Hepatocyte (in vitro differentiated cells): ENCODE data around the gene PRSS8. TPM values are rescaled to one million over a fixed set of nuclear protein-coding genes. Genes with fewer than 3 reads are reported as not detected.
A peak's percentile ranks its signal among the peaks of the same experiment; 100 is the strongest.

Experiments used
- DNase-seq: peaks from one replicate; pipeline ENCODE4 v3.0.0-alpha.2; 2016; ENCODE audit warnings: low spot score
- H2AFZ ChIP-seq: fragments of 200-600 bp; sonication (generic); 2 replicates; pipeline ENCODE4 v1.6.0; 2016; ENCODE audit warnings: antibody characterized with exemption, mild to moderate bottlenecking
- H3K27ac ChIP-seq: fragments of 200-600 bp; sonication (generic); 2 replicates; pipeline ENCODE4 v1.5.1; 2016; ENCODE audit warnings: mild to moderate bottlenecking
- H3K27me3 ChIP-seq: fragments of 200-600 bp; sonication (generic); 2 replicates; pipeline ENCODE4 v1.6.1; 2016
- H3K36me3 ChIP-seq: fragments of 200-600 bp; sonication (generic); replicated peaks from 2 replicates; pipeline ENCODE4 v1.5.1; 2016; ENCODE audit warnings: low read depth; ENCODE audit not compliant: insufficient read depth
- H3K4me1 ChIP-seq: fragments of 200-600 bp; sonication (generic); 2 replicates; pipeline ENCODE4 v1.5.1; 2016; ENCODE audit warnings: mild to moderate bottlenecking, moderate library complexity; ENCODE audit not compliant: insufficient read depth
- H3K4me2 ChIP-seq: fragments of 200-600 bp; sonication (generic); 2 replicates; pipeline ENCODE4 v1.6.0; 2016
- H3K4me3 ChIP-seq: fragments of 200-600 bp; sonication (generic); 2 replicates; pipeline ENCODE4 v1.5.1; 2016; ENCODE audit warnings: mild to moderate bottlenecking
- H3K79me2 ChIP-seq: fragments of 200-600 bp; sonication (generic); 2 replicates; pipeline ENCODE4 v1.6.0; 2017; ENCODE audit warnings: mild to moderate bottlenecking
- H3K9me2 ChIP-seq: fragments of 200-600 bp; sonication (generic); replicated peaks from 2 replicates; pipeline ENCODE4 v1.6.0; 2017; ENCODE audit warnings: mild to moderate bottlenecking; ENCODE audit not compliant: insufficient read depth
- H3K9me3 ChIP-seq: fragments of 200-600 bp; sonication (generic); 2 replicates; pipeline ENCODE4 v1.5.1; 2016; ENCODE audit warnings: low read depth, mild to moderate bottlenecking
- H4K20me1 ChIP-seq: fragments of 200-600 bp; sonication (generic); 2 replicates; pipeline ENCODE4 v1.6.0; 2016; ENCODE audit warnings: mild to moderate bottlenecking; ENCODE audit not compliant: insufficient read depth, poor library complexity, severe bottlenecking
- CTCF ChIP-seq: fragments of 200-600 bp; sonication (generic); IDR thresholded peaks from 2 replicates; pipeline ENCODE4 v1.5.1; 2016; ENCODE audit warnings: antibody characterized with exemption, mild to moderate bottlenecking; ENCODE audit not compliant: poor library complexity
- EZH2 ChIP-seq: fragments of 200-600 bp; sonication (generic); IDR thresholded peaks from 2 replicates; pipeline ENCODE4 v1.6.1; 2016; ENCODE audit warnings: antibody characterized with exemption, mild to moderate bottlenecking, borderline replicate concordance
- EZH2phosphoT487 ChIP-seq: fragments of 200-600 bp; sonication (generic); IDR thresholded peaks from one replicate; pipeline ENCODE4 v1.6.1; 2018; ENCODE audit warnings: antibody characterized with exemption, mild to moderate bottlenecking, low read depth, moderate library complexity; ENCODE audit not compliant: unreplicated experiment, severe bottlenecking
- WGBS: methylation state at CpG from one replicate; pipeline ENCODE4 v1.1.6; 2016; ENCODE audit warnings: low lambda C conversion rate; ENCODE audit errors: missing lambda C conversion rate; 5-methylcytosine and 5-hydroxymethylcytosine counted together
- polyA plus RNA-seq: library from polyadenylated mRNA; unstranded; fragments of >200 nt; fragmentation: Nextera tagmentation; extraction: Ambion mirVana; gene quantifications from 2 replicates; pipeline ENCODE4 v1.2.1, GENCODE V29; 2016
- total RNA-seq: library from RNA; depleted of rRNA; stranded (reverse); fragments of >200 nt; gene quantifications from 2 replicates; pipeline ENCODE4 v1.2.3, GENCODE V29; 2014

PRSS8 gene
- total and polyA plus RNA-seq, 2 experiments from 2014 or later, result 155 to 320 TPM

- no peak for TF ChIP-seq EZH2
- no peak for TF ChIP-seq CTCF
- no peak for TF ChIP-seq EZH2phosphoT487
- DNase-seq, result peak; percentile 4
- Histone ChIP-seq H2AFZ (no peak overlapping the region), H3K4me2 (no peak overlapping the region), H3K4me3 (no peak overlapping the region), H4K20me1 (no peaks in the 10 kb centered on the region), H3K4me1 (no peaks in the 10 kb centered on the region), H3K27ac (no peak overlapping the region), H3K9me2 (no peaks in the 10 kb centered on the region), H3K79me2 (no peaks in the 10 kb centered on the region), H3K36me3 (no peaks in the 10 kb centered on the region), H3K27me3 (no peaks in the 10 kb centered on the region), H3K9me3 (no peaks in the 10 kb centered on the region)
- WGBS, result 93% methylated on average over 15 of the region's 16 CpGs
Observed at GRCh38 chr16:31084584-31085302, 50.8 kb downstream of the PRSS8 start.

- DNase-seq, result peak; percentile 4
- Histone ChIP-seq H3K79me2 (no peaks in the 10 kb centered on the region), H2AFZ (no peak overlapping the region), H3K9me3 (no peaks in the 10 kb centered on the region), H4K20me1 (no peaks in the 10 kb centered on the region), H3K9me2 (no peaks in the 10 kb centered on the region), H3K4me1 (no peaks in the 10 kb centered on the region), H3K4me3 (no peak overlapping the region), H3K36me3 (no peaks in the 10 kb centered on the region), H3K4me2 (no peak overlapping the region), H3K27me3 (no peaks in the 10 kb centered on the region), H3K27ac (no peak overlapping the region)
- WGBS, result 97% methylated on average over 13 of the region's 13 CpGs
- TF ChIP-seq EZH2phosphoT487 (no peak), CTCF (no peak), EZH2 (no peak)
Observed at GRCh38 chr16:31083981-31084380, 51.5 kb downstream of the PRSS8 start.

GRCh38 chr16:31083556-31083955 lies 52.0 kb downstream of the PRSS8 start:
- Histone ChIP-seq H3K4me3 (no peak overlapping the region), H3K9me3 (no peaks in the 10 kb centered on the region), H3K4me2 (no peak overlapping the region), H3K79me2 (no peaks in the 10 kb centered on the region), H2AFZ (no peak overlapping the region), H4K20me1 (no peaks in the 10 kb centered on the region), H3K9me2 (no peaks in the 10 kb centered on the region), H3K27me3 (no peaks in the 10 kb centered on the region), H3K36me3 (no peaks in the 10 kb centered on the region), H3K27ac (no peak overlapping the region), H3K4me1 (no peaks in the 10 kb centered on the region)
- no peak for DNase-seq
- WGBS, result 69% methylated on average over 5 of the region's 5 CpGs
- no peak for TF ChIP-seq CTCF
- no peak for TF ChIP-seq EZH2phosphoT487
- TF ChIP-seq EZH2, result no peak
